A673 (cell line): ENCODE results near the gene MBD3L4.

Experiments
- EZH2 ChIP-seq: fragments of 200-600 bp; sonication (generic); IDR thresholded peaks from 2 replicates; pipeline ENCODE4 v1.6.1; 2017; ENCODE audit warnings: borderline replicate concordance, low read depth, mild to moderate bottlenecking, mixed read lengths, antibody characterized with exemption, low read length; ENCODE audit not compliant: poor library complexity, severe bottlenecking
- TF ChIP-seq, protein P1 (sequence below): fragments of 300-800, 200-600 bp; sonication (generic); conservative IDR thresholded peaks from 2 replicates; pipeline ENCODE4 v1.5.1; 2017; ENCODE audit warnings: low read depth, mild to moderate bottlenecking, antibody characterized with exemption, low read length, moderate library complexity, mixed read lengths

DNA sequence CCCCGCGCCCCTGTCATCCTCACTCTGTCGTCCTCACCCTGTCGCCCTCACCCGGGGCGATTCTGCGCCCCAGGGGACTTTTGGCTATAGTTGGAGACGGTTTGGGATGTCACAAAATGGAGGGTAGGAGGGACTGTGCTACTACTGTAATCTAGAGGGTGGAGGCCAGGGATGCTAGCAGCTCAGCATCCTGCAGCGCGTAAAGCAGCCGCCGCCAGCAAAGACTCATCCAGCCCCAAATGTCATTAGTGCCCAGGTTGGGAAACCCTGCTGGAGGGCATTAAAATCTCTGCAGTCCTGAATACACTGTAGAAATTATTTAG lies 29.9 kb upstream of the MBD3L4 start:
- TF ChIP-seq, protein P1, sequence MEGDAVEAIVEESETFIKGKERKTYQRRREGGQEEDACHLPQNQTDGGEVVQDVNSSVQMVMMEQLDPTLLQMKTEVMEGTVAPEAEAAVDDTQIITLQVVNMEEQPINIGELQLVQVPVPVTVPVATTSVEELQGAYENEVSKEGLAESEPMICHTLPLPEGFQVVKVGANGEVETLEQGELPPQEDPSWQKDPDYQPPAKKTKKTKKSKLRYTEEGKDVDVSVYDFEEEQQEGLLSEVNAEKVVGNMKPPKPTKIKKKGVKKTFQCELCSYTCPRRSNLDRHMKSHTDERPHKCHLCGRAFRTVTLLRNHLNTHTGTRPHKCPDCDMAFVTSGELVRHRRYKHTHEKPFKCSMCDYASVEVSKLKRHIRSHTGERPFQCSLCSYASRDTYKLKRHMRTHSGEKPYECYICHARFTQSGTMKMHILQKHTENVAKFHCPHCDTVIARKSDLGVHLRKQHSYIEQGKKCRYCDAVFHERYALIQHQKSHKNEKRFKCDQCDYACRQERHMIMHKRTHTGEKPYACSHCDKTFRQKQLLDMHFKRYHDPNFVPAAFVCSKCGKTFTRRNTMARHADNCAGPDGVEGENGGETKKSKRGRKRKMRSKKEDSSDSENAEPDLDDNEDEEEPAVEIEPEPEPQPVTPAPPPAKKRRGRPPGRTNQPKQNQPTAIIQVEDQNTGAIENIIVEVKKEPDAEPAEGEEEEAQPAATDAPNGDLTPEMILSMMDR, result no peak
- TF ChIP-seq EZH2, result no peak
